K562 treated with DMSO at 1 percent for 12 hours (cell line): Measurements from ENCODE around the gene KIAA0232. TPM values are rescaled to one million over a fixed set of nuclear protein-coding genes. Genes with fewer than 3 reads are reported as not detected.

ENCODE experiments used
- total RNA-seq: library from RNA; unstranded; fragments of 300-600 nt; gene quantifications from 2 replicates; pipeline ENCODE4 v1.2.3, GENCODE V29; 2022; ENCODE audit not compliant: insufficient read depth

Gene KIAA0232, protein sequence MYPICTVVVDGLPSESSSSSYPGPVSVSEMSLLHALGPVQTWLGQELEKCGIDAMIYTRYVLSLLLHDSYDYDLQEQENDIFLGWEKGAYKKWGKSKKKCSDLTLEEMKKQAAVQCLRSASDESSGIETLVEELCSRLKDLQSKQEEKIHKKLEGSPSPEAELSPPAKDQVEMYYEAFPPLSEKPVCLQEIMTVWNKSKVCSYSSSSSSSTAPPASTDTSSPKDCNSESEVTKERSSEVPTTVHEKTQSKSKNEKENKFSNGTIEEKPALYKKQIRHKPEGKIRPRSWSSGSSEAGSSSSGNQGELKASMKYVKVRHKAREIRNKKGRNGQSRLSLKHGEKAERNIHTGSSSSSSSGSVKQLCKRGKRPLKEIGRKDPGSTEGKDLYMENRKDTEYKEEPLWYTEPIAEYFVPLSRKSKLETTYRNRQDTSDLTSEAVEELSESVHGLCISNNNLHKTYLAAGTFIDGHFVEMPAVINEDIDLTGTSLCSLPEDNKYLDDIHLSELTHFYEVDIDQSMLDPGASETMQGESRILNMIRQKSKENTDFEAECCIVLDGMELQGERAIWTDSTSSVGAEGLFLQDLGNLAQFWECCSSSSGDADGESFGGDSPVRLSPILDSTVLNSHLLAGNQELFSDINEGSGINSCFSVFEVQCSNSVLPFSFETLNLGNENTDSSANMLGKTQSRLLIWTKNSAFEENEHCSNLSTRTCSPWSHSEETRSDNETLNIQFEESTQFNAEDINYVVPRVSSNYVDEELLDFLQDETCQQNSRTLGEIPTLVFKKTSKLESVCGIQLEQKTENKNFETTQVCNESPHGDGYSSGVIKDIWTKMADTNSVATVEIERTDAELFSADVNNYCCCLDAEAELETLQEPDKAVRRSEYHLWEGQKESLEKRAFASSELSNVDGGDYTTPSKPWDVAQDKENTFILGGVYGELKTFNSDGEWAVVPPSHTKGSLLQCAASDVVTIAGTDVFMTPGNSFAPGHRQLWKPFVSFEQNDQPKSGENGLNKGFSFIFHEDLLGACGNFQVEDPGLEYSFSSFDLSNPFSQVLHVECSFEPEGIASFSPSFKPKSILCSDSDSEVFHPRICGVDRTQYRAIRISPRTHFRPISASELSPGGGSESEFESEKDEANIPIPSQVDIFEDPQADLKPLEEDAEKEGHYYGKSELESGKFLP (N-terminal part only)
- 4.3 and 22.8 TPM in 2 replicates for total RNA-seq

DNA sequence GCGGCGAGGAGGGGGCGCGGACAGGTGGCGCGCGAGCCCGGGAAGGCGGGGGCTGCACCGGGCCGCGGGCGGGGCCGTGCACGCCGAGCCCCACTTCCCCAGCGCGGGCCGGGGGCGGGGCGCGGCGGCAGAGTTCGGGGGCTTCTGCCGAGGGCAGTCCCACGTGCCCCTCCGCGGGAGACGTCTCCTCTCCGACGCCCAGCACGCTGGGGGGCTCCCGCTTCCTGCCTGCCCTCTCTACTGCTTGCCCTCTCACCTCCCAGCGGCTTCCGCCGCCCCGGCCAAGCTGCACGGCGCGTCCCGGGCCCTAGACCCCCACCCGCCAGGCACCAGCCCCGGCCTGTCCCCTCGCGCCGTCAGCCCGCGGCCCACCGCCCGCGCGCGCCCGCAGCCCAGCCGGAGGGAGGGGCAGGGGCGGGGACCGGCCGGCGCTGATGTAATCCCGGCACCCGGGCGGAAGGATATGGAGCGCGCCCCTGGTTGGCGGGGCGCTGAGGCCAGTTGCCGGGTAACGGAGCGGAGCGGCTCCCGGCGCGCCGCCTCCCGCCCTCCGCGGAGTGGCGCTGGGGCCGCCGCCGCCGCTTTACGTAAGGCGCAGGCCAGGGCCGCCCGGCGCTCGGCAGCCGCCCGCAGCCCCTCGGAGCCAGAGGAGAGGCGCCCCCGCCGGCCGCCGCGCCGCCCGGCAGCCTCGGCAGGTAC lies at the start of gene KIAA0232:
TSS of gene KIAA0232 (plus strand) at position 581 of the 699 bp plus-strand sequence. CDS start 41,727 bp downstream, outside the sequence.

DNA sequence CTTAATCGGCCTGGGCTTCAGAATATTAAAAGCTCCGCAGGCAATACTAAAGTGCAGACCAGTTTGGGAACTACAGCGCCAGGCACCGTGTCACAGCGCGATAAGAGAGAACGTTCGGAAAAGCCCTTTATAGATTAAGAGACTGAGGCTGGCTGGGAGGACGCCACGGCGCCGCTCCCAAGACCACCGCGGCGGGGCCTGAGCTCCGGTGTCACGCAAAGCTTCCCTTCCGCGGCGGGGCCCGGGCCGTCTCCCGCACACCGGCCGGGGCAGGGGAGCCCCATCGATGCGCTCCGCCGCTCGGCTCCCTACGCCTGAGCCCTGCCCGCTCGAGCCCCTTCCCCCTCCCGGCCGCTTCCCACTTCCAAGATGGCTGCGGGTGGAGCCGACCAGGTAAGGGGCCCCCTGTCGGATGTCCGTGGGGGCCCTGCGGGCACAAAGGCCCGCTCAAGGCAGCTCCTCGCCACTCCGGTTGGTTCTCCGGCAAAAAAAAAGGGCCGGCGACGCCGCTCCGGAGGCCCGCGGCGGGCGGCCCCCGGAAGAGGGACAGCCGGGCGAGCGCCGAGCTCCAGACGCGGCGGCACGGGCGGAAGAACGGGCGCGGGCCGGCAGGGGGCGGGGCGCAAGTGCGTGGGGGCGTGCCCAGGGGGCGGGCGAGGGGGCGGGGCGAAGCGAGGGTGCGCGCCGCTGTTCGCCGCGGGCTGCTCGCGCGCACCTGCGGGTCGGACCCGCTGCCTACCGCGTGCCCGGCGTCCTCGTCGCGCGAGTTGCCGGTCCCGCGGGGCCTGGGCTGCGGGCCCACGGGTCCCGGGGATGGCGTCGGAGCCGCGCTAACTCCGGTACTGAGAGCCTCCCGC lies 126.8 kb downstream of the KIAA0232 start, which contains the start of gene TBC1D14:
TSS of gene TBC1D14 (plus strand) at position 714 of the 857 bp plus-strand sequence. CDS start 13,564 bp downstream, outside the sequence.

Other genes starting within 250 kb of the KIAA0232 start
- gene MAN2B2, start 207.5 kb upstream of the KIAA0232 start, total RNA-seq: 6.6 and 30.3 TPM in 2 replicates
- 346 and 408 TPM in 2 replicates for gene MRFAP1, start 142.0 kb upstream of the KIAA0232 start, total RNA-seq
- gene S100P, start 88.8 kb upstream of the KIAA0232 start, total RNA-seq: 77.1 and 186 TPM in 2 replicates
- gene MRFAP1L1, start 72.9 kb upstream of the KIAA0232 start, total RNA-seq: 73.5 and 101 TPM in 2 replicates
- 36.1 and 37.4 TPM in 2 replicates for gene BLOC1S4, start 66.6 kb upstream of the KIAA0232 start, total RNA-seq
- gene TBC1D14, start 127.1 kb downstream of the KIAA0232 start, total RNA-seq: 20.7 and 60.0 TPM in 2 replicates